Activated CD8-positive, alpha-beta memory T cell treated with anti-CD3 and anti-CD28 coated beads, Interleukin-2, amount 50 U/mL, for 24 hours (primary cell): ENCODE data around the gene PIBF1.
"Not testable (repeated sequence)": the region's sequence is repeated elsewhere in the genome, so short reads cannot be mapped to it uniquely, and the experiment has no call there.

Experiments used
- DNase-seq: peaks from one replicate; pipeline ENCODE4 v3.0.0-alpha.2; 2020; ENCODE audit errors: extremely low read depth

The PIBF1 gene

DNA sequence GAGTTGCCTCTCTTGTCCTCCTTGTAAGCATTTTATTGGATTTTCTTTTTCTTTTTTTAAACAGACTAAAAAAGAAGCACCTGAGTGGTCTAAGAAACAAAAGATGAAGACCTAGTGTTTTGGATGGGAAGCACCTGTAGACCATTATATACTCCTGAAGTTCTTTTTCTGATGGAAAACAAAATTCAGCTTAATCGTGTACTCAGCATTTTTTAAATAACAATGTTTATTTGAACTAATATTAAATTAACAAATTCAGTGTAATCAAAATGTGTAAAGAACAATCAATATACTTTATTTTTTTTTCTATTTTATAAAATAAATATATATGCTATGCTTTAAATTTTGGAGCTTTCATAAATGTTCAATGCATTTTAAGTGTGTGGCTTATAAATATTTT lies 233.9 kb downstream of the PIBF1 start:
- no peak for DNase-seq

GRCh38 chr13:73018336-73018735 lies 236.4 kb downstream of the PIBF1 start:
- DNase-seq = no peak

DNA sequence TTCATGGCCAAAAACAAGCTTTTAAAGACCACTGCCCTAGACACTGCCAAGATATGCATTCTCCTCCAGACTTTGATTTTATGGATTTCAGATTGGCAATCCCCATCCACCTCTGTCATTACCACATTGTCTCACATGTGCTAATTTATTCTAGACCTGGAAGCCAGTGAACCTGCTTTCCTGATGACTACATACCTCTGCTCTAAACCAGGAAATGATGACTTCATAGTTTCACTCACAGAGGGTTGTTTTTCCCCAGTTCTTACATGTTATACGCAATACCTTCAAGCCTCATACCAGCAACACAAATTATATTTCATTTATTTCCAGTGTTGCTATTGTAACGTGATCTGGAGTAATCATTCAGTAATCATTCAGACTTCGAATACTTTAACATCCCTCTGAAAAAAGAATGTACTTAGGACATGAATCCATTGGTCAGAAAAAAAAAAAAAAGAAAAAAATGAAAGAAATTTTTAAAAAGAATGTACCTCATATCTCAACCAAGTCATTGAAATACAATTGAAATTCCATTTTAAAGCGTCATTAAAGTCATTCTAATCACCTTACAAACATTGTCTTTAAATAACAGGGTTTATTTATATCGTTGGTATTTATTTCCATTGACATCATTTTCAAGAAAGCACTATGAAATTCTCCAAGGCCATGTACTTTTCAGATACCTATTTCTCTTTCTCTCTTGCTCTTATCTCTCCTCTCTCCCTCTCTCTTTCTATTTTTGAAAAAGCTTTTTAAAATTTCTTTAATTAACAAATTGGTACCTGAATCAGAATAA lies 243.5 kb downstream of the PIBF1 start:
- no peak for DNase-seq

DNA sequence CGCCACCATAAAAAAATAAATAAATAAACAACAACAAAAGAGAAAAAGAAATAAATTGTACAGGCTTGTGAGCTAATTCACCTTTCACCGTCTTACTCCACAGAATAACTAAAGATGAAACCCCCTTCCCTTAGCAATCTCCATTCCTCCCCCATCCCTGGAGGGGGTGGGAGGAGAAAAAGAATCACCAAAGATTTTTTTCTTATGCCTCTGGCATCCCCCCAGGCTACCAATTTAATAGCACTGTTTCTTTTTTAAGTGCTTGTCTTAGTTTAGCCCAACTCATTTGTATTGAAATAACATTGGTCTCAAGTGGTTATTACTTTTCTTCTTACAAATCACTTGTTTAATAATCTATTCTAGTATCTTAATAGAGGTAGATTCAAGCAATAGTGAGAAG lies 253.0 kb downstream of the PIBF1 start:
- no peak for DNase-seq

DNA sequence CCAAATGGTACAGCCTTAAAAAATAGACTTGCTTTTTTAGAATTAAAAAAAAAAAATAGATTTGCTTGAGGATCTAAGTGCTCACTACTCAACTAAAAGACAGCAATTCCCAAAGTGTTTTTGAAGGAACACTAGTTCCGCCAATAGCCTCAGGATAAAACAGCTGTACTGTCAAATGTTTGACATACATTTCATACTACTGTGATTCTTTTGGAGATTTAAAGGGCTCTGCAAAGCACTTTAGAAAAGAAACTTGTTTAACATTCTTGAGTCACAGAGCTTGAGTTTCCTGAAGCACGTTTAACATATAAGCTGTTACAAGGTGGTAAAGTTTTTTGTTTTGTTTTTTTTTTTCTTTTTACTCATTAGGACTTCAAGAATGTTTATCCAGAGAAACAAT lies 253.7 kb downstream of the PIBF1 start:
- no peak for DNase-seq

GRCh38 chr13:73036566-73036965 lies 254.6 kb downstream of the PIBF1 start:
- no peak for DNase-seq

GRCh38 chr13:73038064-73038463 lies 256.1 kb downstream of the PIBF1 start:
- no peak for DNase-seq

DNA sequence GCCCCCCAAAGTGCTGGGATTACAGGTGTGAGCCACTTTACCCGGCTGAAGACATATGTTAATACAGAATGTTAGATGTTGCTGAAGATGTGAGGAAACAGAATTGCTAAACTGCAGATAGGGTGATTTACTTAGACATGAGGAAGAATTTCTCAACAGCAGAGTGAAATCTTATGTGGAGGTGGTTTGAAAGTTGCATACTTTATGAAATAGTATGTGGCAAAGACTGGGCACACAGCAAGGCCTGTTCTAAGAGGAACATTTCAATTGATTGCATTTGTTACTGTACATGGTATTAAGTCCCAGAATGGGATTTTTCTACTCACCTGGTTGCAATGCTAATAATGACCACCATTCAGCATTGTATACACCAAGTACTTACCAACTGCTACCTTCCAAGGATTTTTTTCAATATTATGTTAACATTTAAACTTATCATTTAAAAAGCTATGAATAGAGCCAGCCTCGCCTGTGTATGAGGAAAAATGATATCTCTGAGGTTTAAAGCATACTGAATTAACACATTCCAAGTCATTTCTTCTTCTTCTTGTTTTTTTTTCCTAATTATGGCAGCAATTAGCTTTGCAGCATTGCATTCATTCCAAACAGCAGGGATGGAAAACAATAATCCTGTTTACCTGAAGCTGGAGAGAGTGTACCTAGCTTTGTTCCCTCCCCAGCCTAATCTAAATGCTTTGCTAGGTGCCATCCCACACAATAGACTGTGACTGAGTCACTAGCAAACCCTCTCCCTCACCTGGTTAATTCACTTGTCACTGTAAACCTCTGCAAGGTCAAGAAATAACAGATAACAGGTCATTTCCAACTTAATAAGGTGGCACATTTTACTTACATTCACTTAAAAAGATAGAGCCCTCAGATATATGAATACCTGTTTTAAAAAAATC lies 257.5 kb downstream of the PIBF1 start:
- DNase-seq = no peak

DNA sequence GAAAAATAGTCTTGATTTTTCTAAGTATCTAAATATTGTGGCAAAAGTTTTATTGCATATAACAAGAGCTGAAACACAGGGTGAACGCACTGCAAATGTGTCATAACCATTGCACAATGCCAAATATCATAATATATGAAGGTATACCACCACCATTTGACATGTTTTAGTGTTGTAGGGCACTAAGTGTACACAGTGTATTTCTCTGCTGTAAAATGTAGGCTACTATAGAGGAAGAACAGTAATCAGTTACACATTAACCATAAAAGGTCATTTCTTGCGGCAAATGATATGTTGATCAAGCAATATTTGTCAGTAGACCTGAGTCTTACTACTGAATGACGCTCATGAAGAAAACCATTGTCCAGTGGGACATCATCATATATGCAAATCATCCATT lies 258.6 kb downstream of the PIBF1 start:
- DNase-seq = no peak

DNA sequence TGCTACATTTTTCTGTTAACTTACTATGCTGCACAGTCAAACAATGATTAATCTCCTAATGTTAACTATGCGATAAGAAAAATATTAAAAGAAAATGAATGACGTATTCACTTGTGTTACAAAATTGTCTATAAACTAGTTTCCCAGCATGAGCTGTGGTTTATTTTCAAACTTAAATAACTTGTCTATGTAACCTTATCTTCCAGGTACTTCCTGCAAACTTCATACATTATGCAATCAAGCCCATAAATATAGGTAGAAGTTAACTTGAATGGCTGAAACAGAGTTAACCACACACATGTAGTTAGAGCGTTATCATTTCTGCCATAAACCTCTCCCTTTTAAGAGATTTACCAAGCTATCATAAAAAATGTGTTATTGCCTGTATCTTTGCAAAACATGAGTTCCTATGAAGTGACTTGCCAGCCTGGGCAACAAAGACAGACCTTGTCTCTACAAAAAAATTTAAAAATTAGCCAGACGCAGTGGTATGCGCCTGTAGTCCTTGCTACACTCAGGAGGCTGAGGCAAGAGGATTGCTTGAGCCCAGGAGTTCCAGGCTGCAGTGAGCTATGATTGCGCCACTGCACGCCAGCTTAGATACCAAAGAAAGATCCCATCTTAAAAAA lies 259.1 kb downstream of the PIBF1 start:
- no peak for DNase-seq

- DNase-seq = no peak
Observed at GRCh38 chr13:73045031-73045430, 263.1 kb downstream of the PIBF1 start.

DNA sequence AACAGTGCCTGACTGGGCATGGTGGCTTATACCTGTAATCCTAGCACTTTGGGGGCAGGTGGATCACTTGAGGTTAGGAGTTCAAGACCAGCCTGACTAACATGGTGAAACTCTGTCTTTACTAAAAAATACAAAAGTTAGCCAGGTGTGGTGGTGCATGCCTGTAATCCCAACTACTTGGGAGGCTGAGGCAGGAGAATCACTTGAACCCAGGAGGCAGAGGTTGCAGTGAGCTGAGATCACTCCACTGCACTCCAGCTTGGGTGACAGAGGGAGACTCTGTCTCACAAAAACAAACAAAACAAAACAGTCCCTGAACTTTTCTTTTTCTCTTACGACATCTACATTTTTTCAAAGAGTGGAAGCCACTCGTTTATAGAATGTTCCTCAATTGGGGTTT lies 266.7 kb downstream of the PIBF1 start:
- not testable (repeated sequence) for DNase-seq

- DNase-seq = no peak
Observed at GRCh38 chr13:73054712-73055111, 272.8 kb downstream of the PIBF1 start.

GRCh38 chr13:73055813-73056564 lies 274.1 kb downstream of the PIBF1 start:
- DNase-seq = no peak

- no peak for DNase-seq
Observed at GRCh38 chr13:73056565-73056962, 274.6 kb downstream of the PIBF1 start.

- no peak for DNase-seq
Observed at GRCh38 chr13:73057284-73058063, 275.5 kb downstream of the PIBF1 start.

GRCh38 chr13:73058064-73058313 lies 276.1 kb downstream of the PIBF1 start:
- DNase-seq = no peak

DNA sequence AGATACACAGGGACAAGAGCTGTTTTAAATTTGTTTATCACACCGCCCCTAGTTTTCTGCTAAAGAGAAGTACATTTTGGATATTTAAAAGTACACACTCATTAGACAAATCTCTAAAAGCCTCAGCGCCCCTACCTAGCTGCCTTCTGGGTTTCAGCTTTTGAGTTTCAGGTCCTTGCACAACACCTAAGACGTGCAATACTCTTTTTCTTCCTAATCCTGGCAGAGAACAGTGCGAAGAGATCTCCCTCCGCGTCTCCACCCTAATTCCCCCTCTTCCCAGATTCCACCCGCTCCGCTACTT lies 276.5 kb downstream of the PIBF1 start:
- no peak for DNase-seq

DNA sequence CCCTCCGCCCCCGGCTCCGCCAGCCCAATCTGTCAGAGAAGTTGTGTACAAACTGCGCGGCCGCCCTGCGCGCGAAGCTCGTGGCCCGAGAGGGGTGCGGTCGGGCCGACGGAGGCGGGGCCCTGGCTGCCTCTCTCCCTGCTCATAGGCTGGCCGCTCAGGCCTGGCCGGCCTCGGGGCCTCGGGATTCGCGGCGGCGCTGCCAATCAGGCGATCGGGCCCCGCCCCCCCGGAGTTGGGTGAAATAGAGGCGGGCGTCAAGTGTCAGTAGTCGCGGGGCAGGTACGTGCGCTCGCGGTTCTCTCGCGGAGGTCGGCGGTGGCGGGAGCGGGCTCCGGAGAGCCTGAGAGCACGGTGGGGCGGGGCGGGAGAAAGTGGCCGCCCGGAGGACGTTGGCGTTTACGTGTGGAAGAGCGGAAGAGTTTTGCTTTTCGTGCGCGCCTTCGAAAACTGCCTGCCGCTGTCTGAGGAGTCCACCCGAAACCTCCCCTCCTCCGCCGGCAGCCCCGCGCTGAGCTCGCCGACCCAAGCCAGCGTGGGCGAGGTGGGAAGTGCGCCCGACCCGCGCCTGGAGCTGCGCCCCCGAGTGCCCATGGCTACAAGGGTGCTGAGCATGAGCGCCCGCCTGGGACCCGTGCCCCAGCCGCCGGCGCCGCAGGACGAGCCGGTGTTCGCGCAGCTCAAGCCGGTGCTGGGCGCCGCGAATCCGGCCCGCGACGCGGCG lies 277.0 kb downstream of the PIBF1 start, which contains the start of gene KLF5:
TSS of gene KLF5 (plus strand) at position 270 of the 724 bp plus-strand sequence. CDS start at position 593, 323 bp downstream.
- peak; percentile 77 for DNase-seq

- DNase-seq = no peak
Observed at GRCh38 chr13:73059460-73060250, 277.7 kb downstream of the PIBF1 start.
